GM18870 (cell line): ENCODE data around the gene FN1.
A peak's percentile ranks its signal among the peaks of the same experiment; 100 is the strongest.

Source experiments
- ATAC-seq: cut with Tn5 transposase; IDR thresholded peaks from one replicate; pipeline ENCODE4 v1.9.1; 2021; ENCODE audit warnings: moderate library complexity; ENCODE audit not compliant: unreplicated experiment

Gene FN1

GRCh38 chr2:215390550-215390913 is 45.3 kb downstream of the FN1 start:
- ATAC-seq, result no peak

- ATAC-seq, result no peak
Measured at GRCh38 chr2:215388002-215388728, 47.7 kb downstream of the FN1 start.

- no peak for ATAC-seq
Measured at GRCh38 chr2:215386566-215386965, 49.3 kb downstream of the FN1 start.

GRCh38 chr2:215384710-215385109 is 51.2 kb downstream of the FN1 start:
- no peak for ATAC-seq

GRCh38 chr2:215383652-215384279 is 52.1 kb downstream of the FN1 start:
- no peak for ATAC-seq

- no peak for ATAC-seq
Measured at GRCh38 chr2:215382480-215382879, 53.4 kb downstream of the FN1 start.

GRCh38 chr2:215382011-215382410 is 53.9 kb downstream of the FN1 start:
- no peak for ATAC-seq

- no peak for ATAC-seq
Measured at GRCh38 chr2:215380699-215381098, 55.2 kb downstream of the FN1 start.

GRCh38 chr2:215379948-215380347 is 55.9 kb downstream of the FN1 start:
- ATAC-seq, result no peak

- no peak for ATAC-seq
Measured at GRCh38 chr2:215379039-215379438, 56.8 kb downstream of the FN1 start.

GRCh38 chr2:215378045-215378444 is 57.8 kb downstream of the FN1 start:
- no peak for ATAC-seq

GRCh38 chr2:215377283-215377682 is 58.6 kb downstream of the FN1 start:
- ATAC-seq, result no peak

- ATAC-seq, result no peak
Measured at GRCh38 chr2:215376103-215376780, 59.6 kb downstream of the FN1 start.

- ATAC-seq, result no peak
Measured at GRCh38 chr2:215375467-215375830, 60.4 kb downstream of the FN1 start.

- no peak for ATAC-seq
Measured at GRCh38 chr2:215374642-215375466, 61.0 kb downstream of the FN1 start.

- no peak for ATAC-seq
Measured at GRCh38 chr2:215374002-215374401, 61.9 kb downstream of the FN1 start.

GRCh38 chr2:215372968-215373649 is 62.8 kb downstream of the FN1 start:
- ATAC-seq, result no peak

GRCh38 chr2:215371915-215372897 is 63.7 kb downstream of the FN1 start:
- ATAC-seq, result peak; percentile 72

- ATAC-seq, result no peak
Measured at GRCh38 chr2:215370112-215370965, 65.5 kb downstream of the FN1 start.
